Loucy (cell line): ENCODE results near the gene SLAIN2.
"Not testable (repeated sequence)": the region's sequence is repeated elsewhere in the genome, so short reads cannot be mapped to it uniquely, and the experiment has no call there.

Experiments
- H2AFZ ChIP-seq: fragments of 200-600 bp; sonication (generic); 2 replicates; pipeline ENCODE4 v1.6.0; 2016; ENCODE audit warnings: antibody characterized with exemption, mild to moderate bottlenecking, low read length, moderate library complexity
- H3F3A ChIP-seq: fragments of 200-600 bp; 2 replicates; pipeline ENCODE4 v1.6.0; 2016; ENCODE audit warnings: antibody characterized with exemption, low read depth, mild to moderate bottlenecking
- H3K27me3 ChIP-seq: fragments of 200-600 bp; sonication (generic); 2 replicates; pipeline ENCODE4 v1.6.1; 2014; ENCODE audit warnings: low read length, mild to moderate bottlenecking; ENCODE audit not compliant: insufficient read depth, poor library complexity, severe bottlenecking
- H3K36me3 ChIP-seq: fragments of 200-600 bp; sonication (generic); 2 replicates; pipeline ENCODE4 v1.6.1; 2016; ENCODE audit warnings: low read length; ENCODE audit not compliant: insufficient read depth
- H3K4me1 ChIP-seq: fragments of 200-600 bp; sonication (generic); 2 replicates; pipeline ENCODE4 v1.5.1; 2014; ENCODE audit warnings: low read length, mild to moderate bottlenecking; ENCODE audit not compliant: insufficient read depth, poor library complexity, severe bottlenecking
- H3K4me2 ChIP-seq: fragments of 200-600 bp; sonication (generic); 2 replicates; pipeline ENCODE4 v1.6.0; 2014; ENCODE audit warnings: antibody characterized with exemption, low read length, low read depth, mild to moderate bottlenecking; ENCODE audit not compliant: poor library complexity, severe bottlenecking
- H3K4me3 ChIP-seq: fragments of 200-600 bp; sonication (generic); 2 replicates; pipeline ENCODE4 v1.5.1; 2014; ENCODE audit warnings: low read length, mild to moderate bottlenecking, mixed read lengths; ENCODE audit not compliant: poor library complexity, severe bottlenecking
- H3K79me2 ChIP-seq: fragments of 200-600 bp; sonication (generic); 2 replicates; pipeline ENCODE4 v1.6.1; 2014; ENCODE audit warnings: low read length; ENCODE audit not compliant: insufficient read depth
- H3K9ac ChIP-seq: fragments of 200-600 bp; sonication (generic); 2 replicates; pipeline ENCODE4 v1.6.0; 2014; ENCODE audit warnings: mild to moderate bottlenecking, low read depth, low read length, moderate library complexity; ENCODE audit not compliant: poor library complexity, severe bottlenecking
- H3K9me2 ChIP-seq: fragments of 200-600 bp; sonication (generic); replicated peaks from 2 replicates; pipeline ENCODE4 v1.6.1; 2016; ENCODE audit warnings: low read depth, low read length, mixed read lengths
- H3K9me3 ChIP-seq: fragments of 200-600 bp; sonication (generic); 2 replicates; pipeline ENCODE4 v1.6.1; 2014; ENCODE audit warnings: mild to moderate bottlenecking, antibody characterized with exemption, low read length, low read depth; ENCODE audit not compliant: insufficient read depth
- H4K20me1 ChIP-seq: fragments of 200-600 bp; sonication (generic); 2 replicates; pipeline ENCODE4 v1.6.0; 2014; ENCODE audit warnings: antibody characterized with exemption, low read length, mild to moderate bottlenecking; ENCODE audit not compliant: insufficient read depth, poor library complexity, severe bottlenecking
- CTCF ChIP-seq: fragments of 200-600 bp; sonication (generic); conservative IDR thresholded peaks from 2 replicates; pipeline ENCODE4 v1.5.1; 2014; ENCODE audit warnings: mild to moderate bottlenecking, antibody characterized with exemption, low read length
- EZH2phosphoT487 ChIP-seq: fragments of 200-600 bp; IDR thresholded peaks from 2 replicates; pipeline ENCODE4 v1.6.1; 2018; ENCODE audit warnings: antibody characterized with exemption, mild to moderate bottlenecking, moderate library complexity, borderline replicate concordance

Gene SLAIN2

GRCh38 chr4:48340965-48341775 lies at the start of gene SLAIN2:
Gene SLAIN2, plus strand, starts transcription at chr4:48341529. Its CDS starts 211 bp downstream, at chr4:48341740.
- no peaks in the 10 kb centered on the region for H3K36me3 ChIP-seq
- no peaks in the 10 kb centered on the region for H3K9me2 ChIP-seq
- peak within 1 kb of the TSS; percentile 92 for H3K9ac ChIP-seq
- H3K4me2 ChIP-seq = peak within 1 kb of the TSS; percentile 94
- no peaks in the 10 kb centered on the region for H3K9me3 ChIP-seq
- peak within 1 kb of the TSS; percentile 86 for H2AFZ ChIP-seq
- peak; percentile 29 for TF ChIP-seq CTCF
- no peak for TF ChIP-seq EZH2phosphoT487
- 0 out of 2 replicates have a peak, but pooled peaks cover 2% of the 10 kb centered on the region for H3F3A ChIP-seq
- peaks cover 43% of the 10 kb centered on the region for H3K79me2 ChIP-seq
- H3K4me3 ChIP-seq = peak within 1 kb of the TSS; percentile 90
- peaks cover 41% of the 10 kb centered on the region for H4K20me1 ChIP-seq
- no peaks in the 10 kb centered on the region for H3K27me3 ChIP-seq
- H3K4me1 ChIP-seq = peaks cover 46% of the 10 kb centered on the region

GRCh38 chr4:48292218-48292790 lies 49.0 kb upstream of the SLAIN2 start:
- not testable (repeated sequence) for H3K79me2 ChIP-seq, H3K9me2 ChIP-seq, H3K9me3 ChIP-seq, H3K4me1 ChIP-seq, H3F3A ChIP-seq, H3K27me3 ChIP-seq, H3K9ac ChIP-seq, H3K36me3 ChIP-seq, H3K4me3 ChIP-seq, H3K4me2 ChIP-seq, H4K20me1 ChIP-seq, H2AFZ ChIP-seq

- Histone ChIP-seq H4K20me1 (no peaks in the 10 kb centered on the region), H3K4me3 (no peak overlapping the region), H3K9me3 (no peaks in the 10 kb centered on the region), H3K79me2 (no peaks in the 10 kb centered on the region), H3K9ac (no peak overlapping the region), H3K9me2 (no peaks in the 10 kb centered on the region), H3F3A (no peaks in the 10 kb centered on the region), H2AFZ (no peak overlapping the region), H3K27me3 (no peaks in the 10 kb centered on the region), H3K4me2 (no peak overlapping the region), H3K4me1 (no peaks in the 10 kb centered on the region), H3K36me3 (no peaks in the 10 kb centered on the region)
- TF ChIP-seq CTCF (no peak), EZH2phosphoT487 (no peak)
These were observed 46.2 kb upstream of the SLAIN2 start for GRCh38 chr4:48295116-48295515.
